HG03457 (cell line): ENCODE results near the gene DAW1.
"Not testable (repeated sequence)": the region's sequence is repeated elsewhere in the genome, so short reads cannot be mapped to it uniquely, and the experiment has no call there.

Experiments used
- ATAC-seq: cut with Tn5 transposase; IDR thresholded peaks from one replicate; pipeline ENCODE4 v1.9.1; 2021; ENCODE audit warnings: moderate number of reproducible peaks; ENCODE audit not compliant: unreplicated experiment

The DAW1 gene, protein sequence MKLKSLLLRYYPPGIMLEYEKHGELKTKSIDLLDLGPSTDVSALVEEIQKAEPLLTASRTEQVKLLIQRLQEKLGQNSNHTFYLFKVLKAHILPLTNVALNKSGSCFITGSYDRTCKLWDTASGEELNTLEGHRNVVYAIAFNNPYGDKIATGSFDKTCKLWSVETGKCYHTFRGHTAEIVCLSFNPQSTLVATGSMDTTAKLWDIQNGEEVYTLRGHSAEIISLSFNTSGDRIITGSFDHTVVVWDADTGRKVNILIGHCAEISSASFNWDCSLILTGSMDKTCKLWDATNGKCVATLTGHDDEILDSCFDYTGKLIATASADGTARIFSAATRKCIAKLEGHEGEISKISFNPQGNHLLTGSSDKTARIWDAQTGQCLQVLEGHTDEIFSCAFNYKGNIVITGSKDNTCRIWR

DNA sequence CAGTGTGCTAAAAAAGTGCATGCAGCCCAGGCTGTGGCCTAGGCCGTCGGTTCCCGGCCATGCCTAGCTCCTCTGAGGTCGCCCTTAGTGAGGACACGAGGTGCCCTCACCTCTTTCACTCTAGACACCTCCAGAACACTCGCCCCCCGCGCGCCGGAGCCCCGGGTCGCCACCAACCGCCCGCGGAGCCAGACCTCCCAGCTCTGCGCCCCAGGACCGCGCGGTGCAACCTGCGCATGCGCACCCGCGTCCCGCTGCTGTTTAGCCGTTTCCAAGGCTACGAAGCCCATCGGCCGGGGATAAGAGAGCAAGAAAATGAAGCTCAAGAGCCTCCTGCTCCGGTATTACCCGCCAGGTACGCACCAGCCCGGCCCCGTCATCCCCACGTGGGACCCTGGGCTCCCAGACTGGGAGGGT, at the start of gene DAW1:
Gene DAW1, plus strand, starts transcription at position 257 of the 417 bp plus-strand sequence. Its CDS starts 59 bp downstream, at position 316.
- ATAC-seq, result no peak

DNA sequence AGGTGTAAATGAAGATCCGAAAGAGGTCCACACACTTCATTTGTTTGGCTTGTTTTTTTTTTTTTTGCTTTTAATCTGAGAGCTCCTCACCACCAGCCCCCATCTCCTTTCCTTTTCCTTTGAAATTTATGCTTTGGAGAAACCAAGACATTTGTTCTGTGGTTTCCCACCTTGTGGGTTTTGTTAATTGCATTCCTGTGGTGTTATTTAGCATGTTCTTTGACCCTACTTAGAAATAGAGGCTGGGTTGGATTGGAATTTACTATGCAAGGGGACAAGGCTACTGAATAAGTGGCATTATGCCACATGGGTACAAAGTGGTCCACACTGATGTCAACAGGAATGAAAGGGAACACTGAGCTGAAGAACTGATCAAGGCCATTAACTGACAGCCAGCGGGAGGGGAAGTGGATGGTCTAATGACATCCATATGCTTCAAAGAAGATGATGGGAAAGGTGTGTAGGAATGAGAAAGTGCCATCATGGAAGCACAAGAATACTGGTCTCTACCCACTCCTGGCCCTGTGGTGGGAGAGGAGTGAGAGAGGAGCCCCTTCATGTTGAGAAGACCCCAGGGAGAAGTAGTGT, 48.9 kb upstream of the DAW1 start:
- no peak for ATAC-seq

DNA sequence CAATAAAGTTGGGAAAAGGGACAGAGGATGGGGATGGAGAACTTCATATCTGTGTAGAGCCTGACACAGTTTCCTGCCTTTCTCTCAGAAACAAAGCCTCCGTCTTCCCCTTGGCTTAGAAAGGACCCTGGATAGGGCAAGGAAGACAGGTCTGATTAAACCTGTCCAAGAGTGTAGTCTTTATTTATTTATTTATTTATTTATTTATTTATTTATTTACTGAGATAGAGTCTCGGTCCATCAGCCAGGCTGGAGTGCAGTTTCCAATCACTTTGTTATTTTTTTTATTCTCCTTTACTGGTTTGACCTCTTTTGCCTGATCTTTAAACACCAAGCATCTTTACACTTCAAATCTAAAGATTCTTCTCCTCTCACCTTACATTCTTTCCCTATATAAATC, 47.5 kb upstream of the DAW1 start:
- ATAC-seq, result no peak

DNA sequence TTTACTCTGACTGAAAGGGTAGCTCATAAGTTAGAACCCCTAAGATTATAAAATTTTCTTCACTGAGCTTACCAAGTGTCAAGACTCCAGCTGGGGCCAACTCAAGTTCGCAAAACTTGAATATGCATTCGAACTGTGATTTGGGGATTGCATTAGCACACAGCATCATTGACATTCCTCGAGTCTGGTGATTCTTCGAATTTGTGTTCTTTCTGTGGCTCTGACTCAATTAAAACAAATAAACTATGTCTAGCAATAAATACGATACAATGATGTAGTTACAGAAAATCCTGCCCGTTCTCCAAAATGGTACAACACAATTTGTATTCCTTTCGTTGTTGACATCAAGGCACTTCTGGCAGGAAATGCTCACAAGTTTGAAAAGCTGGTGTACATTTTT, 46.7 kb upstream of the DAW1 start:
- no peak for ATAC-seq

DNA sequence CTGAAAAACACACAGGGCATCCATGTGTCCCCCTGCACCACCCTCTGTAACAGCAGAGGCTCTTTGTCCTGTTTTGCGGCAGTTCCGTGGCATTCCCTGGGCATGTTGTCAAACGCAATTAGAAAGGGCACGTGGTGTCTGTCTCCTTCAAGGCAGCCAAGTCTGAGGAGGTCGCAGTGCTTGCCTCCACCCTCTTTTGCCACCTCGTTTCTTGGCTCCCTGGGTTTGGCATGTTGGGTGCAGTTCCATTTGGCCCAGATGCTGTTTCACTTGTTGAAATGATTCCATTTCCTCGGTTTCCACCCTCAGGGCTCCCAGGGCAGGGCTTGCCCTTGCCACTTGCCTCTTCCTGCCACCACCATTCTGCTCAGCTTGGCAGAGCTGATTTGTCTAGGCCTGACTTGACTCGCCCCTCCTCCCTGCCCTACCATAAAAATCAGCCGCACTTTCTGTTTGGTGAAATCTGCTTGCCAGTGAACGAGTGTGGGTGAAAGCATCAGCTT, 45.4 kb upstream of the DAW1 start:
- no peak for ATAC-seq

DNA sequence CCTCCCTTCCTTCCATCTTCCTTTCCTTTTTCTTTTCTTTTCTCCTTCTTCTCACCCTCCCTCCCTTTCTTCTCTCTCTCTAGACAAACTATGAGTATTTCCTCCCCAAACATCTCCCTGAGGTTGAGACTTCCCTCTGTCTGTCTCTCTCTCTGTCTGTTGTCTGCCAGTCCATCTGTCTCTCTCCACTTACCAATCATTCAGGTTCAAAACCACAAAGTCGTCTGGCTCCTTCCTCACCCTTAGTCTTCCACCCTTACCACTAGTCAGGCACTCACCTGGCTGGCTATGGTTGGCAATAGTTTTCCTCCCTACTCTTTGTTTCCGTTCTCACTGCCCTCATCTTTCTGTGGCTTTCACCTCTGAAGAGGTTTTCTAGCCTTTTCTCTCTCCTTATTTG, 44.9 kb upstream of the DAW1 start:
- ATAC-seq, result no peak

DNA sequence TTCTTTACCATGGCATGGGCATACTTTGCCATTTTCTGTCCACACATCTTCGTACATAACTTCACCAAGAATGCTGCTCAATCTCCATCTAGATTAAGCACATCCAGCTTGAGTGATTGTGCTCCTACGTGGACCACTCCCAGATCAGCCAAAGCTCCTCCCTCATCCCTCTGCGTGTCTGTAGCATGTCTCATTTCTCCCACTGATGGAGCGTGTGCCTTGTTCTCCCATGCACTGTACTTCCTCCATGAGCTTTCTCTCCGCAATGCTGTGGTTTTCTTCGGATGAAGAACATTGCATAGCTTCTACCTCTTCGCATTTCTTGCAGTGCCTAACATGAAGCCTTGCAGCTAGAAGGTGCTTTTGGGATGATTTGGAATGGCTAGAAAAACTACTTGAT, 44.3 kb upstream of the DAW1 start:
- ATAC-seq, result no peak

DNA sequence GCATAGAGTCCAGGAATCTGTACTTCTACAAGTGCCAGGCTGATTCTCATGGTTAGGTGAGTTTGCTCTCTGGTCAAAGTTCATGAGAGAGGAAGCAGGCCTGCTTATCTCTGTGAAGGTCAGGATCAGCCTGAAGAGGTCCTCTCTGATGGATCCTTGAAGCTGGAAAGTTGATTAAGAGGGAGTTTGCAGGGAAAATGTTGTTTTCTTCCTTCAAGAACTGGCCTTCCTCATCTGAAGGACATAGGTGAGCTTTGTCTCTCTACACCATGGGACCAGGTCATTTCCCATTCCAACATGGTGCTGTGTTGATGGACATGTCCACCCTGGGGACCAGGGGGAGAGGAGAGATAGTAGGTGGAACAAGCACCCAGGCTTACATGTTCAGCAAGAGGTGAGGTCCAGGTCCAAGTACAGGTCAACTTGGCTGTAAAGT, 42.9 kb upstream of the DAW1 start:
- ATAC-seq, result no peak

DNA sequence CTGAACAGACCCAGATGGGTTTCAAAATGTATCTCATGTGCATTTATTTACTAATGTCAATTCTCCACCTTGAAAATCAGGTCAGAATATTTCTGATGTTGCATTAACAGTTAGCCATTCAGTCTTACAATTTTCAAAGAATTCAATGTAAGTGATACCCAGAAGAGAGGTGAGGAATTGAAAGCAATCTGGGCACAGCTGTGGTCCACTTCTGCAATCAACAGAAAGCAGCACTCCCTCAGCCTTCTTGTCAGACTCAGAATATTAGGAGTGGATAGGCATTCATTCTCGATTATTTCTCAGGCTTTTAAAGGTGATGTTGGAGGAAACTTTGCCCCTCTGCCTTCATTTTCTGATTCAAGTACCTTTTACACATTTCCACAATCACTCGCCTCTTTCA, 42.1 kb upstream of the DAW1 start:
- ATAC-seq, result no peak

DNA sequence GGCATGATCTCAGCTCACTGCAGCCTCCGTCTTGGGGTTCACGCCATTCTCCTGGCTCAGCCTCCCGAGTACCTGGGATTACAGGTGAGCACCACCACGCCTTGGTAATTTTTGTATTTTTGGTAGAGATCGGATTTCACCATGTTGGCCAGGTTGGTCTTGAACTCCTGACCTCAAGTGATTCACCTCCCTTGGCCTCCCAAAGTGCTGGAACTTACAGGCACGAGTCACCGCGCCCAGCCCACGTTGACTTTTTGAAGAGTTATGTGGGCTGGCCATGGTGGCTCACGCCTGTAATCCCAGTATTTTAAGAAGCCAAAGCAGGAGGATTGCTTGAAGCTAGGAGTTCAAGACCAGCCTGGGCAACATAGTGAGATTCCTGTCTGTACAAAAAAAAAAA, 37.0 kb upstream of the DAW1 start:
- ATAC-seq, result no peak

DNA sequence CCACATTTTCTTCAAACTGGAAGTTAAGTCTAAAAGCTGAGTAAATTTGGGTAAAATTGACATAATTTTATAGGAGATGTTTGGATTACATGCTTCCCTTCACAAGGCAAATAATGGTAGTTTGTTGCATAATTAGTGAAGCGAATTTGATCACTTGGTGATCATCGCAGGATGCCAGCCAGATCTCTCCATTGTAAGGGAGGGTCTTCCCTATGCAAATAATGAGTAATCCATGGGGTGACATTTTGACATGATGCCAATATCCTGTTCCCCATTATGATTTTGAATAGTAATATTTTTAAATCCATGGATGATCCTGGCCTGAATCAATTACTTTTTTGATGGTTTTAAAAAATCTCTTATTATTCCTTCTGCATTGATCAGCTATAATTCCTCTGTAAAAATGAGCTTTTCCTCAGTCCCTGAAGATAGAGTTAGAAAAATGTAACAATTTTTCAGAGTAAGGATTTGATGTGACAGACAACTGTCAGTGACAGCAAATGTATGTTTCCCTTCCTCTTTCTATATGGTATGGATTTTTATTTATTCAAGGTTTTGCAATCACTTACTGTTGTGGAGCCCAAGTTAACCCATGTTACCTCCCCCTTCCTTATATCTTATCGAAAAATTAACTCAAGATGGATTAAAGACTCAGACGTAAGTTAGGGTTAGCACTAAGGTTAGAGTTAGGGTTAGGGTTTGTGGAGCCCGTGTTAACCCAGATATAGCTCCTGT, 36.3 kb upstream of the DAW1 start:
- ATAC-seq, result no peak

DNA sequence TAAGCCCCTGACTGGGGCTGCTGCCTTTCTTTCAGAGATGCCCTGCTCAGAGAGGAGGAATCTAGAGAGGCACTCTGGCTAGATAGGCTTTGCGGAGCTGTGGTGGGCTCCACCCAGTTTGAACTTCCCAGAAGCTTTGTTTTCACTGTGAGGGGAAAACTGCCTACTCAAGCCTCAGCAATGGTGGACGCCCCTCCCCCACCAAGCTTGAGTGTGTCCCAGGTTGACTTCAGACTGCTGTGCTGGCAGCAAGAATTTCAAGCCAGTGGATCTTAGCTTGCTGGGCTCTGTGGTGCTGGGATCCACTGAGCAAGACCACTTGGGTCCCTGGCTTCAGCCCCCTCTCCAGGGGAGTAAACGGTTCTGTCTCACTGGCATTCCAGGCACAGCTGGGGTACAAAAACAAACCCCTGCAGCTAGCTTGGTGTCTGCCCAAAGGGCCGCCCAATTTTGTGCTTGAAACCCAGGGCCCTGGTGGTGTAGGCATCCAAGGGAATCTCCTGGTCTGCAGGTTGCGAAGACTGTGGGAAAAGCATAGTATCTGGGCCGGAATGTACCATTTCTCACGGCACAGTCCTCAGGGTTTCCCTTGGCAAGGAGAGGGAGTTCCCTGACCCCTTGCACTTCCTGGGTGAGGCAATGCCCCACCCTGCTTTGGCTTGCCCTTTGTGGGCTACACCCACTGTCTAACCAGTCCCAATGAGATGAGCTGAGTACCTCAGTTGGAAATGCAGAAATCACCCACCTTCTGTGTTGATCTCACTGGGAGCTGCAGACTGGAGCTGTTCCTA, 31.9 kb upstream of the DAW1 start:
- ATAC-seq, result not testable (repeated sequence)

DNA sequence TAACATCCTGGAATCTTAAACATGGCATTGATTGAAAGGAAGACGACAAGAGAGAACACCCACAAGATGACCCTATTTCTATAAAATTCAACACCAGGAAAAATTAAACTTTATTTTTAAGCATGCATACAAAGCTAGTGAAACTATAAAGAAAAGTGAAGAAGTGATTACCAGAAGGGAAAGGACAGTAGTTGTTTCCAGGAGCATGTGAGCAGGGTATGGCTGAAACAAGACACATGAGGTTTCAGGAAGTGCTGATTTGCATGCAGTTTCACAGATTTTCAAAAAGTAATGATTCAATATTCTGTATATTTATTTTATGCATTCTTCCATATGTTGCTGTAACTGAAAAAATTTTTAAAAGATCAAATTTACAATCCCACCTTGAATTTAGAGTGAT, 24.6 kb upstream of the DAW1 start:
- ATAC-seq, result no peak

DNA sequence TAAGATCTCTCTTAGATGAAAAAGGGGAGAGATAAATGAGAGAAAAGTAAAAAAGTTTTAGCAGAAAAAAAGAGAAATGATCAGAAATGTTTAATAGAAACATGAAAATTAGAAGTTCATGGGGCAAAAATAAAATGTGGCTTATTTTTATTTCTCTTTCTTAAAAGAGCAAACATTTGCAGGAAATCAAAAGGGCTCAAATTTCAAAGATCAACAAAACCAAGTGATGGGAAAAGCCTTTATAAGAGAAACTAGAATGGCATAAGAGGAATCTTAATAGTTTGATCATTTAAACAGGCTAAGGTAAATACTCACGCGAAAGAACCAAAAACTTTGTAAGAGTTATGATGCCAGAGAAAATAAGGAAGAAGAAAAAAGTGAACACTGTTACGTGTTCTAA, 23.3 kb upstream of the DAW1 start:
- ATAC-seq, result no peak

DNA sequence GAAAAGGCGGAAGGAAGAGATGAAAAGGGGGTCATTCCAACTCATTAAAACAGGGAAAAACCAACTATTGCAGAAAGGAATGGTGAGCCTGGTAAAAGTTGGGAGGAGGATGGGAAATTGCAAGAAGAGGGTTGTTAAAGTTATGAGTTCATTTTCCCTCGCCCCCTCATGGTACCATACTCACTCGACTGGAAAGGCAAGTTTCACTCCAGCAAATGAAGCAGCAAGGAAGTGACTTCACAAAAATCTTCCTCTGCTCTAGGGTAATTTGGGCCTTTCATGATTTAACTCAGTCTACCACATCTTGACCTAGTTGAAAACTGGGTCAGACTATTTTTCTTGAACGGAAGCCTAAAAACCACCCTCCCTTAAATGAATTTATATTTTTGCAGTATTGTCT, 22.8 kb upstream of the DAW1 start:
- ATAC-seq, result no peak

DNA sequence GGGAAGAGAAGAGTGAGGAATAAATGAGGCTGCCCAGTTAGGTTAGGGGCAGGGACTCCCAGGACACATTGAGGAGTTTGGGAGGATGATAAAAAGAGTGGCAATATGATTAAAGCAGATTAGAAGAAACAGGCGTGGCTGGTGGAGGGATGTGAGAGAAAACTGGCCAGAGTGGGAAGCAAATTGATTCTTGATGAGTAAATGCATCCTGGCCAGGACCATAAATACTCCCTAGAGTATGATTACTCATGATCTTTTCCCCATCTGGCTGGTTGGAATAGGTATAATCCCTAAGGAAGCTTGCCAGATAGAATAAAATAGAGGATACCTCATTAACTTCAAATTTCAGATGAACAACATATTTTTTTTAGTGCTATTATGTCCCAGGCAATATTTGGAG, 21.5 kb upstream of the DAW1 start:
- ATAC-seq, result no peak

DNA sequence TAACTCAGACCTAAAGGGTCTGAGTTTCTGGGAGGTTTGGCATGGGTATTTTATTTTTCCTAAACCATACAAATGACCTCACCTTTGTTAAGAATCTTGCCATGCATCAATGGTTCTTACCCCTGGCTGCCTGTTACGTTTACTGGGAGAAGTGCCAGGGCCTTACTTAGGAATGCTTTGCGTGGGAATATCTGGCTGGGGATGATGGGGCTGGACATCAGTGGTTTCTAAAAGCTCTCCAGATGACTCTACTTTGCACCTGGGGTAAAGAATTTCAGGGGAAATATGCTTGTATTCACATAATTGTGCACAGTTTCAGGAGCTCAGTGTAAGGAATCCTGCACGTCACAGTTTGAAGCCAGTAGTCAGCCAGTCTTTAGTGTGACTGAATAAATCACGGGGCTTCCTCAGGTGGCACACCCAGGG, 18.2 kb upstream of the DAW1 start:
- ATAC-seq, result no peak

DNA sequence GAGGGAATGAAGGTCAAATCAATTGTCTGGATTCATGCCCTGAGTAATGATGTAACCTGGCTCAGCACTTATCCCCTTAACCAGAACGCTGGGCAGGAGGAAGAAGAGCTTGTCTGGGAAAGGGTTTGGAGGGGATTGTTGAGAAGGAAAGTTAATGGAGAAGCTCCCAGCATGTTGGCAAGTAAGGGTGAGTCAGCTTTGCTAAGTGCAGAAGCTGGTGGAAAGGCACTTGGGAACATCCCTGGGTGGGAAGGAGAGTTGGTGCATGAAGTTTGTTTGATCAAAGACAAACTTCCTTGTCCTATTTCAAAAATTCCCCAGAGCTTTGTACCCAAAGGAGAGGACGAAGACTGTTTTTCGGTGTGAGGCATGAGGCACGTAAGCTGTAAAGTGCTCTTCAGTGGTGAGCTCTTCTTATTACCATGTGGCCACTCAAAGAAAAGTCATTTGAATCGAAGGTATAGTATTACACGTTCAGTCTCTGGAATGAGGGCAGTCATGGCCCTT, 17.6 kb upstream of the DAW1 start:
- ATAC-seq, result no peak

DNA sequence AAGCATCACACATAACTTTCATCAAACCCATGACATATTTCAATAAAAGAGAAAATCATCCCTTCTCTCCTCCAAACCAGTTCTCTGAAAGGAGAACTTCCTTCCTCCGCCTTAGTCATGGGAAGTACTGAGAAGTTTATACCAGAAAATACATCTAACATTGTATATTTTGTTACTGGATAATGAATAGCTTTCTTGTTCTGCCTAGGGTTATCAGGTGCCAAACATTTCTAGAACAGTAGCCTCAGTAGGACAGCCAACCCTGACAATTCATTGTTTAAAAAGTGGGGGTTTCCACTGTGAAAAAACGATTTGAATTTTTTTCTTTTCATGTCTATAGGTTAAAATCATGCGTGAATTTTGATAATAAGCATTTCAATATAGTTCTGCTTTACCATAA, 16.0 kb upstream of the DAW1 start:
- no peak for ATAC-seq

DNA sequence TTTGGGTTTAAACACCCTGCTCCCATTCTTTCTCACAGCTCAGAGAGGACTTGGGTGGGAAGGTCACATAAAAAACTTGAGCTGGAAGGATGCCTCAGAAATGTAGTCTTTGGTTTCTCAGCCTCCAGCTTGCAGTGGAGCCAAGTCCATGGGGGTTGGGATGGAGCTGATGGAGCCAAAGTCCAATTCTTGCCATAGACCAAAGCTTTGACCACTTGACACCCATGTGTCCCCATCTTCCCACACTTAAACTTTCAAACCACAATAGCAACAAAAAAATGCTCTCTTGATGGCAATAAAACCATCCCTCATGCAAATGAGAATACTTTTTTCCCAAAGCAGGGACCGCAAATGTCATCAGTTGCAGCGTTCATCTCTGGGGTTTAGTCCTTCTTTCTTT, 14.7 kb upstream of the DAW1 start:
- ATAC-seq, result no peak

DNA sequence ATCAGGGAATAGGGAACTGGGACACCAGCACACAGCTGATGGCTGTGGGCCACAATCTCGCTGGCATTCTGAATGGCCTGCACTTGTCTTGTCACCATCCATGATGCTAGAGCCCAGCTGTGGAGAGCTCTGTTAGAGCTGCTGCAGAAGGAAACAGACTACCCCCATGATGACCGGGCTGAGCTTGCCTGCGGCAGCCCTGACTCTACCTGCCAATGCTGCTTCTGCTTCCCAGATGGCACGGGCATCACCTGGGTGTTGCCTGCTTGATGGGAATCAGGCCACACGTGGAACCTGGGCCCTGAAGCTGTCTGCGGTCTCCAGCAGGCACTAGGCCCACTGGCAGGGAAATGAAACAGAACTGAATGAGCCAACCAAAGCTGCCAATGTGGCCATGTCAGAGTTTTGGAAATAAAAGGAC, 11.2 kb upstream of the DAW1 start:
- no peak for ATAC-seq
